H9 (cell line): ENCODE measurements around the gene CRISP3. TPM values are rescaled to one million over a fixed set of nuclear protein-coding genes. Genes with fewer than 3 reads are reported as not detected.

Source experiments
- DNase-seq: peaks from one replicate; pipeline ENCODE4 v3.0.0-alpha.2; 2017
- H2AFZ ChIP-seq: one replicate; pipeline ENCODE4 v1.6.1; 2013; ENCODE audit warnings: mild to moderate bottlenecking, low read length, control low read depth, moderate library complexity
- H2AK5ac ChIP-seq: 2 replicates; pipeline ENCODE4 v1.6.1; 2013; ENCODE audit warnings: low read length, control low read depth, mixed read lengths; ENCODE audit not compliant: insufficient read length
- H2BK120ac ChIP-seq: one replicate; pipeline ENCODE4 v1.6.1; 2013; ENCODE audit warnings: low read depth, mild to moderate bottlenecking, low read length, control low read depth, inconsistent platforms; ENCODE audit not compliant: poor library complexity, severe bottlenecking
- H2BK12ac ChIP-seq: 2 replicates; pipeline ENCODE4 v1.6.1; 2013; ENCODE audit warnings: low read length, control low read depth, mixed read lengths, low read depth; ENCODE audit not compliant: insufficient read length
- H2BK15ac ChIP-seq: 2 replicates; pipeline ENCODE4 v1.6.1; 2013; ENCODE audit warnings: low read depth, low read length, control low read depth
- H2BK20ac ChIP-seq: one replicate; pipeline ENCODE4 v1.6.1; 2013; ENCODE audit warnings: low read depth, mild to moderate bottlenecking, low read length, control low read depth, inconsistent platforms; ENCODE audit not compliant: poor library complexity, severe bottlenecking
- H2BK5ac ChIP-seq: 2 replicates; pipeline ENCODE4 v1.6.1; 2013; ENCODE audit warnings: low read length, control low read depth, mixed read lengths; ENCODE audit not compliant: insufficient read length
- H3K14ac ChIP-seq: 2 replicates; pipeline ENCODE4 v1.6.1; 2013; ENCODE audit warnings: low read length, control low read depth; ENCODE audit not compliant: insufficient read depth
- H3K18ac ChIP-seq: 2 replicates; pipeline ENCODE4 v1.6.1; 2013; ENCODE audit warnings: low read depth, mild to moderate bottlenecking, mixed read lengths, low read length, control low read depth; ENCODE audit not compliant: insufficient read length
- H3K23ac ChIP-seq: 2 replicates; pipeline ENCODE4 v1.6.1; 2013; ENCODE audit warnings: low read length, control low read depth, mixed read lengths, low read depth; ENCODE audit not compliant: insufficient read length
- H3K23me2 ChIP-seq: 2 replicates; pipeline ENCODE4 v1.6.1; 2013; ENCODE audit warnings: low read depth, mild to moderate bottlenecking, mixed read lengths, low read length, control low read depth; ENCODE audit not compliant: insufficient read length, poor library complexity, severe bottlenecking
- H3K27ac ChIP-seq: 2 replicates; pipeline ENCODE4 v1.5.1; 2013; ENCODE audit warnings: low read length, control low read depth, mixed read lengths, low read depth; ENCODE audit not compliant: insufficient read length
- H3K27me3 ChIP-seq: 2 replicates; pipeline ENCODE4 v1.6.1; 2013; ENCODE audit warnings: low read length, control low read depth, inconsistent platforms; ENCODE audit not compliant: insufficient read depth
- H3K4ac ChIP-seq: 2 replicates; pipeline ENCODE4 v1.6.1; 2013; ENCODE audit warnings: low read depth, mild to moderate bottlenecking, control low read depth, inconsistent platforms, low read length, moderate library complexity
- H3K4me1 ChIP-seq: 2 replicates; pipeline ENCODE4 v1.6.1; 2013; ENCODE audit warnings: low read length, control low read depth, inconsistent platforms; ENCODE audit not compliant: insufficient read depth
- H3K4me2 ChIP-seq: 2 replicates; pipeline ENCODE4 v1.6.1; 2013; ENCODE audit warnings: low read length, control low read depth, mixed read lengths; ENCODE audit not compliant: insufficient read length, insufficient read depth
- H3K56ac ChIP-seq: 2 replicates; pipeline ENCODE4 v1.6.1; 2013; ENCODE audit warnings: low read depth, mild to moderate bottlenecking, mixed read lengths, low read length, control low read depth; ENCODE audit not compliant: insufficient read length
- H3K79me1 ChIP-seq: 2 replicates; pipeline ENCODE4 v1.6.1; 2013; ENCODE audit warnings: low read depth, mild to moderate bottlenecking, moderate library complexity, low read length, control low read depth, inconsistent platforms; ENCODE audit not compliant: insufficient read depth, poor library complexity, severe bottlenecking
- H3K79me2 ChIP-seq: 2 replicates; pipeline ENCODE4 v1.6.1; 2013; ENCODE audit warnings: low read length, control low read depth, inconsistent platforms; ENCODE audit not compliant: insufficient read depth
- H3K9ac ChIP-seq: 2 replicates; pipeline ENCODE4 v1.6.1; 2013; ENCODE audit warnings: low read length, control low read depth, mixed read lengths; ENCODE audit not compliant: insufficient read length; ENCODE audit errors: extremely low read depth
- H3K9me3 ChIP-seq: one replicate; pipeline ENCODE4 v1.6.1; 2013; ENCODE audit warnings: low read depth, low read length, inconsistent platforms; ENCODE audit not compliant: control insufficient read depth
- H3T11ph ChIP-seq: one replicate; pipeline ENCODE4 v1.6.1; 2013; ENCODE audit warnings: mild to moderate bottlenecking, low read length, control low read depth, inconsistent platforms
- H4K20me1 ChIP-seq: one replicate; pipeline ENCODE4 v1.6.1; 2013; ENCODE audit not compliant: control insufficient read depth, insufficient read length, insufficient read depth
- H4K5ac ChIP-seq: 2 replicates; pipeline ENCODE4 v1.6.1; 2013; ENCODE audit warnings: low read depth, mild to moderate bottlenecking, mixed read lengths, low read length, control low read depth; ENCODE audit not compliant: insufficient read length
- H4K8ac ChIP-seq: replicated peaks from 2 replicates; pipeline ENCODE4 v1.6.1; 2013; ENCODE audit warnings: low read length, control low read depth, mixed read lengths, low read depth; ENCODE audit not compliant: insufficient read length
- H4K91ac ChIP-seq: 2 replicates; pipeline ENCODE4 v1.6.1; 2013; ENCODE audit warnings: low read depth, mild to moderate bottlenecking, moderate library complexity, mixed read lengths, low read length, control low read depth; ENCODE audit not compliant: insufficient read length
- H3K27ac Mint-ChIP-seq, 3 experiments: 2 replicates in 2 of 3; 3 replicates in 1 of 3; pipeline ENCODE4 v1.8.0; 2020 to 2021; ENCODE audit warnings: mixed read lengths in 3 of 3, mild to moderate bottlenecking in 1 of 3, moderate library complexity in 1 of 3
- H3K27me3 Mint-ChIP-seq: 2 replicates; pipeline ENCODE4 v1.8.0; 2021; ENCODE audit warnings: low read depth, mild to moderate bottlenecking, moderate library complexity, mixed read lengths
- H3K36me3 Mint-ChIP-seq, 3 experiments: 2 replicates in 2 of 3; 3 replicates in 1 of 3; pipeline ENCODE4 v1.8.0; 2020 to 2021; ENCODE audit warnings: low read depth in 3 of 3, mixed read lengths in 3 of 3; ENCODE audit not compliant: insufficient read depth in 1 of 3
- H3K4me1 Mint-ChIP-seq, 2 experiments: 2 replicates each; pipeline ENCODE4 v1.8.0; 2020; ENCODE audit warnings: mixed read lengths in 2 of 2
- H3K4me3 Mint-ChIP-seq, 2 experiments: 2 replicates in 1 of 2; 3 replicates in 1 of 2; pipeline ENCODE4 v1.8.0; 2020 to 2021; ENCODE audit warnings: mild to moderate bottlenecking in 2 of 2, mixed read lengths in 2 of 2, moderate library complexity in 1 of 2
- H3K9me3 Mint-ChIP-seq, 2 experiments: 2 replicates in 1 of 2; 3 replicates in 1 of 2; pipeline ENCODE4 v1.8.0; 2020; ENCODE audit warnings: mild to moderate bottlenecking in 2 of 2, mixed read lengths in 2 of 2, moderate library complexity in 1 of 2
- CTCF ChIP-seq: fragments of 200-600 bp; sonication (generic); conservative IDR thresholded peaks from 3 replicates; pipeline ENCODE4 v1.8.0; 2021; ENCODE audit warnings: antibody characterized with exemption, mild to moderate bottlenecking
- WGBS: extraction: QIAGEN DNeasy Blood & Tissue Kit; methylation state at CpG from one replicate; pipeline ENCODE4 v1.1.7; 2013; ENCODE audit warnings: missing lambda C conversion rate, low lambda C conversion rate, mixed read lengths; ENCODE audit not compliant: insufficient read length; ENCODE audit errors: extremely low coverage; 5-methylcytosine and 5-hydroxymethylcytosine counted together
- total RNA-seq: library from RNA; stranded (reverse); gene quantifications from 2 replicates; pipeline ENCODE4 v1.2.1, GENCODE V29; 2021

The CRISP3 gene
- total RNA-seq, 1 experiment from 2014 or later: not detected

GRCh38 chr6:49772285-49772684, 28.1 kb upstream of the CRISP3 start:
- no peak overlapping the region for H4K8ac ChIP-seq
- DNase-seq: no peak
- no peak overlapping the region for H2AFZ ChIP-seq
- H4K5ac ChIP-seq: no peak overlapping the region
- no peak overlapping the region for H2BK5ac ChIP-seq
- no CpG with 5 or more reads among the region's 5 CpGs for WGBS
- H3T11ph ChIP-seq: no peak overlapping the region
- H3K4me1 Mint-ChIP-seq: no peaks in the 10 kb centered on the region
- no peaks in the 10 kb centered on the region for H3K27me3 ChIP-seq
- no peaks in the 10 kb centered on the region for H3K4me1 ChIP-seq
- H2BK120ac ChIP-seq: no peak overlapping the region
- no peak overlapping the region for H2AK5ac ChIP-seq
- H3K14ac ChIP-seq: no peak overlapping the region
- no peaks in the 10 kb centered on the region for H3K27me3 Mint-ChIP-seq
- H3K4me2 ChIP-seq: no peak overlapping the region
- no peaks in the 10 kb centered on the region for H3K79me1 ChIP-seq
- no peak overlapping the region for H2BK12ac ChIP-seq
- peaks cover 3 to 7% (median 5%) of the 10 kb centered on the region in 3 experiments; a peak in 5 of 7 replicates for H3K36me3 Mint-ChIP-seq
- no peaks in the 10 kb centered on the region for H4K20me1 ChIP-seq
- H3K79me2 ChIP-seq: no peaks in the 10 kb centered on the region
- no peak overlapping the region for H4K91ac ChIP-seq
- H3K56ac ChIP-seq: no peak overlapping the region
- no peak for TF ChIP-seq CTCF
- no peak overlapping the region for H3K18ac ChIP-seq
- H2BK20ac ChIP-seq: no peak overlapping the region
- no peaks in the 10 kb centered on the region for H3K23me2 ChIP-seq
- H2BK15ac ChIP-seq: no peak overlapping the region
- no peaks in the 10 kb centered on the region for H3K9me3 ChIP-seq
- no peak overlapping the region for H3K23ac ChIP-seq
- H3K9ac ChIP-seq: no peak overlapping the region
- peaks cover 6 to 8% of the 10 kb centered on the region in 2 experiments for H3K9me3 Mint-ChIP-seq
- H3K4me3 Mint-ChIP-seq: no peak overlapping the region
- no peak overlapping the region; a peak in 1 of 7 replicates for H3K27ac Mint-ChIP-seq
- no peak overlapping the region for H3K4ac ChIP-seq
- no peak overlapping the region for H3K27ac ChIP-seq
